Kidney epithelial cell (primary cell): ENCODE measurements around the gene RBMS1. TPM values are rescaled to one million over a fixed set of nuclear protein-coding genes. Genes with fewer than 3 reads are reported as not detected.

Experiments used
- DNase-seq: peaks from one replicate; pipeline ENCODE4 v3.0.0-alpha.2; 2010; ENCODE audit warnings: low read depth
- H3K27me3 ChIP-seq: 2 replicates; pipeline ENCODE4 v1.6.0; 2011; ENCODE audit warnings: low read length; ENCODE audit not compliant: control insufficient read depth, insufficient read depth
- H3K36me3 ChIP-seq: 2 replicates; pipeline ENCODE4 v1.5.1; 2011; ENCODE audit warnings: low read length; ENCODE audit not compliant: control insufficient read depth, insufficient read depth
- H3K4me3 ChIP-seq: 2 replicates; pipeline ENCODE4 v1.5.1; 2011; ENCODE audit warnings: low read depth, mild to moderate bottlenecking, control low read depth, low read length
- total RNA-seq: library from RNA; depleted of rRNA; stranded (reverse); fragments of >200 nt; gene quantifications from 2 replicates; pipeline ENCODE4 v1.2.3, GENCODE V29; 2015
- TF ChIP-seq, protein P1 (sequence below): IDR thresholded peaks from 2 replicates; pipeline ENCODE4 v1.5.1; 2011; ENCODE audit warnings: mild to moderate bottlenecking, moderate library complexity, low read length, control low read depth, inconsistent platforms; ENCODE audit not compliant: insufficient read depth, poor library complexity, severe bottlenecking

Gene RBMS1
- total RNA-seq, 1 donor from 2014 or later: 52.5 TPM

DNA sequence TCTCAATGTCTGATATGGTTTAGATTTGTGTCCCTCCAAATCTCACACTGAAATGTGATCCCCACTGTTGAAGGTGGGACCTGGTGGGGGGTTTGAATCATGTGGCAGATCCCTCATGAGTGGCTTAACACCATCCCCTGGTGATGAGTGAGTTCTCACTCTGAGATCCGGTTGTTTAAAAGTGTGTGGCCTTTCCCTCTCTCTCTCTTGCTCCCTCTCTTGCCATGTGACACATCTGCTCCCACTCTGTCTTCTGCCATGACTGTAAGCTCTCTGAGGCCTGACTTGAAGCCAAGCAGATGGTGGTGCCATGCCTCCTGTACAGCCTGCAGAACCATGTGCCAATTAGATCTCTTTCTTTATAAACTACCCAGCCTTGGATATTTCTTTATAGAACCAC, 108.8 kb downstream of the RBMS1 start:
- Histone ChIP-seq H3K4me3 (no peak overlapping the region), H3K27me3 (no peaks in the 10 kb centered on the region), H3K36me3 (no peaks in the 10 kb centered on the region)
- TF ChIP-seq, protein P1, sequence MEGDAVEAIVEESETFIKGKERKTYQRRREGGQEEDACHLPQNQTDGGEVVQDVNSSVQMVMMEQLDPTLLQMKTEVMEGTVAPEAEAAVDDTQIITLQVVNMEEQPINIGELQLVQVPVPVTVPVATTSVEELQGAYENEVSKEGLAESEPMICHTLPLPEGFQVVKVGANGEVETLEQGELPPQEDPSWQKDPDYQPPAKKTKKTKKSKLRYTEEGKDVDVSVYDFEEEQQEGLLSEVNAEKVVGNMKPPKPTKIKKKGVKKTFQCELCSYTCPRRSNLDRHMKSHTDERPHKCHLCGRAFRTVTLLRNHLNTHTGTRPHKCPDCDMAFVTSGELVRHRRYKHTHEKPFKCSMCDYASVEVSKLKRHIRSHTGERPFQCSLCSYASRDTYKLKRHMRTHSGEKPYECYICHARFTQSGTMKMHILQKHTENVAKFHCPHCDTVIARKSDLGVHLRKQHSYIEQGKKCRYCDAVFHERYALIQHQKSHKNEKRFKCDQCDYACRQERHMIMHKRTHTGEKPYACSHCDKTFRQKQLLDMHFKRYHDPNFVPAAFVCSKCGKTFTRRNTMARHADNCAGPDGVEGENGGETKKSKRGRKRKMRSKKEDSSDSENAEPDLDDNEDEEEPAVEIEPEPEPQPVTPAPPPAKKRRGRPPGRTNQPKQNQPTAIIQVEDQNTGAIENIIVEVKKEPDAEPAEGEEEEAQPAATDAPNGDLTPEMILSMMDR: no peak
- DNase-seq: no peak

DNA sequence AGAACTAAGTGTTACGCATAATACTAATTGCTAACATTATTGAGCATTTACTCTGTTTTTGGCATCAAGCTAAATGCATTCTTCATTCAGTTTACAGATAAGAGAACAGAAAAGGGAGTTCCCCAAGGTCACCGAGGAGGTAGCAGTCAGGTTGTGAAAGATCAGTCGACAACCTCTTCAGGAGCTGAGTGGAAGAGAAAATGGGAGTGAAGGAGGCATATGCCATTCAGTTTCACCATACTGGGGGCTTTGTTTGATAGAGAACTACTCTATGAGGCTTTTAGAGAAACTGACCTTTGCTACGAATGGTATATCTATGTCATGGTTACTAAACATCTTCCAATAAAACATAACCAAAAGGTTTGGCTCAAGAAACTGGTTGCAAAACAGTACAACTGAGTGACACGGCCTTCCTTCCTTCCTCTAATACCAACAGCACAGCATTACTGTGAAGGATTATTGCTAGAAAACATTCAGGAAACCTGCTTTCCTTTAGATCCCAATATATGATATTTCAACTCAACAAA, 112.1 kb downstream of the RBMS1 start:
- Histone ChIP-seq H3K4me3 (no peak overlapping the region), H3K27me3 (no peaks in the 10 kb centered on the region), H3K36me3 (no peaks in the 10 kb centered on the region)
- TF ChIP-seq, protein P1: no peak
- no peak for DNase-seq

DNA sequence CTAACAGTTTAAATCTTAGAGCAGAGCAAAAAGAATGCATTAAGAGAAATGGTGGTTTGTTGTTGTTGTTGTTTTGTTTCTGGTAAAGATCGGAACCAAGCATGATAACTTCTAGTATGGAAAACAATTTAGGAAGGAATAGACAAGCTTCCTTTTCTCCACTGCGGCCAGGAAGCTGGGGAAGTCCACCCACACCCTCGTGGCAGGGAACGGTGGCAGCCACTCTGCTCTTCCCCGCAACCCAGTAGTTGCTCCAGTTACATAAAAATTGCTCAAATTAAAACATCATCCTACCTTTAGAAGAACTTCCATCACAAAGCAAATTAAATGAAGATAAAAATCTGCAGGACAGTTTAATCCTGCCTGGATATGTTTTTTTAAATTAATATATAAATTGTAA, 113.0 kb downstream of the RBMS1 start:
- TF ChIP-seq, protein P1: no peak

DNA sequence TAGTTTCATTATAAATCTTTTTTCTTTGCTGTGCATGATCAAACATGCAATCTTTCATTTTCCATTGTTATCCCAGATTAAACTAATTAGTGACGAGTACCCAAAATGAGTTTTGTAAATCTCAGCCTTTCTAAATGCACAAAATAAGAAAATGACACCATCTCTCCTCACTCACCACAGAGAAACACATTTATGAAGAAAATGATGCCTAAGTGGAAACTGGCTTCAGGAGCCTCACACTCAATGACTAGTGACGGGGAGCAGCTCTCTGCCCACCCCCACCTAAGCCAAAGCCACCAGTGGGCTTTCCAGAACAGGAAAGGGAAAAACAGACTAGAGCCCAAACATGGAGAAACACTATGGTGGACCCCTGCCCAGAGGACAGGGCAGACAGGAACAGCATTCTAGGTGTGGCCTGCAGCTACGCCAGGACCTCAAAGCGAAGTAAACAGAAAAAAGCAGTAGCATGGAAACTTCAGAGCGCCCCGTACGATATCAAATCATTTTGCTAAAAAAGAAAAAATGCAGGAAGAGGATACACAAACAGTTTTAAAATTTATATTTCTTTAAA, 113.5 kb downstream of the RBMS1 start:
- H3K27me3 ChIP-seq: no peaks in the 10 kb centered on the region
- TF ChIP-seq, protein P1: no peak
- no peaks in the 10 kb centered on the region for H3K36me3 ChIP-seq

More for the DNA sequence above, 113.0 kb downstream of the RBMS1 start:
- H3K27me3 ChIP-seq: no peaks in the 10 kb centered on the region
- DNase-seq: no peak
- no peak overlapping the region for H3K4me3 ChIP-seq
- H3K36me3 ChIP-seq: no peaks in the 10 kb centered on the region

DNA sequence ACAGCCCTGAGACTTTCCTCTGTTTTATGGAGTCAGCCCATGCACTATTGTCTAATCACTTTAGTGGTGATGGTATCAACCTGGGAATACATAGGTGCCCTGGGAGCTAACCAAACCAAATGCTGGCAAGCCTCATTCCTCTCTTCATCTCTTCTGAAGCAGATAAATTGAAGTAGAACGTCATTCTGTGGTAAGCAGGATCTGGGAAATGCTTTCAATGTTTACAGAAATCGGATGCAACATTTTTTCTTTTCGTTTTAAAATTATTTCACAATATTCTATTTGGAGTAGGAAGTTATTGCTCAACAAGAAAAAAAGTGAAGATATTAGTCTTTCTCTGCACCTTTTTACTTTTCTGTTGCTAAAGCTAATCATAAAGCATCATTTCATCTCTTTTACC, 114.2 kb downstream of the RBMS1 start:
- TF ChIP-seq, protein P1: no peak
- no peaks in the 10 kb centered on the region for H3K36me3 ChIP-seq
- H3K4me3 ChIP-seq: no peak overlapping the region
- DNase-seq: no peak
- H3K27me3 ChIP-seq: no peaks in the 10 kb centered on the region

More for the DNA sequence above, 113.5 kb downstream of the RBMS1 start:
- no peak overlapping the region for H3K4me3 ChIP-seq
- DNase-seq: no peak
